Mononuclear cell (primary cell): ENCODE measurements around the gene KIAA1549. TPM values are rescaled to one million over a fixed set of nuclear protein-coding genes. Genes with fewer than 3 reads are reported as not detected.
"Not testable (repeated sequence)": the region's sequence is repeated elsewhere in the genome, so short reads cannot be mapped to it uniquely, and the experiment has no call there.

ENCODE experiments used
- H3K27me3 ChIP-seq: 2 replicates; pipeline ENCODE4 v1.6.0; 2011; ENCODE audit warnings: low read length, control low read depth; ENCODE audit not compliant: insufficient read depth
- H3K4me1 ChIP-seq: 2 replicates; pipeline ENCODE4 v1.5.1; 2011; ENCODE audit warnings: mild to moderate bottlenecking, low read length, control low read depth; ENCODE audit not compliant: insufficient read depth
- H3K4me3 ChIP-seq: 2 replicates; pipeline ENCODE4 v1.5.1; 2011; ENCODE audit warnings: mild to moderate bottlenecking, low read length, moderate library complexity
- H3K9me3 ChIP-seq: 2 replicates; pipeline ENCODE4 v1.5.1; 2011; ENCODE audit warnings: low read depth, mild to moderate bottlenecking, control low read depth, low read length
- total RNA-seq: library from RNA; depleted of rRNA; stranded (reverse); fragments of >200 nt; gene quantifications from one replicate; pipeline ENCODE4 v1.2.3, GENCODE V29; 2012

The KIAA1549 gene
- total RNA-seq, 1 donor, result 0.10 TPM

GRCh38 chr7:138798836-138799235 is 182.4 kb downstream of the KIAA1549 start:
- H3K4me1 ChIP-seq, result no peaks in the 10 kb centered on the region
- H3K4me3 ChIP-seq, result no peak overlapping the region
- H3K27me3 ChIP-seq, result no peaks in the 10 kb centered on the region
- H3K9me3 ChIP-seq, result no peaks in the 10 kb centered on the region

GRCh38 chr7:138797715-138798320 is 183.4 kb downstream of the KIAA1549 start, which contains the start of the genes ATP6V0A4 and TMEM213:
TSS of gene ATP6V0A4 (minus strand) at chr7:138798196. CDS start at chr7:138771247, 26,949 bp downstream.
TSS of gene TMEM213 (plus strand) at chr7:138797994. CDS start at chr7:138798105, 111 bp downstream.
- Histone ChIP-seq H3K9me3 (no peaks in the 10 kb centered on the region), H3K4me1 (no peaks in the 10 kb centered on the region), H3K27me3 (no peaks in the 10 kb centered on the region), H3K4me3 (no peak within 1 kb of the TSS)

- H3K9me3 ChIP-seq, H3K4me3 ChIP-seq, H3K27me3 ChIP-seq, H3K4me1 ChIP-seq: not testable (repeated sequence)
Observed at GRCh38 chr7:138797046-138797445, 184.1 kb downstream of the KIAA1549 start.

- Histone ChIP-seq H3K27me3 (no peaks in the 10 kb centered on the region), H3K9me3 (no peaks in the 10 kb centered on the region), H3K4me1 (no peaks in the 10 kb centered on the region), H3K4me3 (no peak overlapping the region)
Observed at GRCh38 chr7:138796038-138796615, 185.1 kb downstream of the KIAA1549 start.

GRCh38 chr7:138785587-138786437 is 195.4 kb downstream of the KIAA1549 start:
- no peak overlapping the region for H3K4me3 ChIP-seq
- no peaks in the 10 kb centered on the region for H3K27me3 ChIP-seq
- H3K9me3 ChIP-seq, result peaks cover 3% of the 10 kb centered on the region
- no peaks in the 10 kb centered on the region for H3K4me1 ChIP-seq

GRCh38 chr7:138784692-138785091 is 196.5 kb downstream of the KIAA1549 start:
- H3K9me3 ChIP-seq, result peaks cover 3% of the 10 kb centered on the region
- no peaks in the 10 kb centered on the region for H3K27me3 ChIP-seq
- no peaks in the 10 kb centered on the region for H3K4me1 ChIP-seq
- no peak overlapping the region for H3K4me3 ChIP-seq

Other genes with a start within 250 kb of the KIAA1549 start
- not detected for gene TMEM213, start 183.4 kb downstream of the KIAA1549 start, total RNA-seq
- gene ATP6V0A4, start 183.2 kb downstream of the KIAA1549 start, total RNA-seq, result not detected
- gene ZC3HAV1L, start 54.7 kb upstream of the KIAA1549 start, total RNA-seq, result 1.4 TPM
- gene ZC3HAV1, start 128.3 kb upstream of the KIAA1549 start, total RNA-seq, result 122 TPM
- 6.0 TPM for gene UBN2, start 249.8 kb upstream of the KIAA1549 start, total RNA-seq